ENCODE results near the gene SLC34A1.
"Not testable (repeated sequence)": the region's sequence is repeated elsewhere in the genome, so short reads cannot be mapped to it uniquely, and the experiment has no call there.

The SLC34A1 gene

DNA sequence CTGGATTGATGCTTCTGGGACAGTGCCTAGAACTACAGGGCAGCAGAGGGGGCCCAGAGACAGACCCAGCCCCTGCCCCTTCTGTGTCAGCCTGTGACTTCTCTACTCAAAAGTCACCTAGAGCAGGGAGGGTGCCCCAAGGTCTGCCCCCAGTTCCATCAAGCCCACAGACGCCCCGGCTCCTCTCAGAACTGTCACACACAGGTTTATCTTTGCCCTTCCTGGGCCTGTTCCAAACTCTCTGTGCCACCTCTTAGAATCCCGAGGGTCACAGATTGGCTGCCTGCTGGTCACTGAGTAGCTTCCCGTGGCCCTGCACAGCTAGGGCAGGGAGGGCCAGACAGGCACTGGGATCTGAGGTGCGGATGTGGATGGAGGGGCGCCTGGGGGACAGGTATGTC is 24.8 kb upstream of the SLC34A1 start:
- no peak for DNase-seq (ENCODE audit: insufficient read length, low spot score)
- FAIRE-seq = no peak
- no peak for TF ChIP-seq POLR2A (IDR thresholded peaks at IDR 0.05; ENCODE audit: low read depth, low read length)

DNA sequence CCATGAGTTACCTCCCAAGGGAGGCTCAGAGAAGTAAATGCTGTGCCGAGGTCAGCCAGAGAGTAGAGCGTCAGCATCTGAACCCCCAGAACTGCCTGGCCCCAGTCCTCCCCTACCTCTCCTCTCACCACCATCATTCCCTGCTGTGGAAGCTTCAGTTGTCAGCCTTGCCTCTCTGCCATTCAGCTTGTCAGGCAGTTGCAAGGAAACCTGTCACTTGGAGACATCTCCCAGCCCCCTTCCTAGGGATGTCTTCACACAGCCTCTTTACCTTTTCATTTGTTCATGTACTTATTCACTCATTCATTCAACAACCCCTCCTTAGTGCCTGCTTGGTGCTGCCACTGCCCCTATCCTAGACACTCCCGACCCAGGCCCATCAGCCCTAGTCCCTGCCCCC is 24.4 kb upstream of the SLC34A1 start:
- no peak for FAIRE-seq
- DNase-seq (ENCODE audit: insufficient read length, low spot score) = no peak
- no peak for TF ChIP-seq POLR2A (IDR thresholded peaks at IDR 0.05; ENCODE audit: low read depth, low read length)

- FAIRE-seq; DNase-seq (ENCODE audit: insufficient read length, low spot score): not testable (repeated sequence)
These were observed 23.5 kb upstream of the SLC34A1 start for GRCh38 chr5:177360740-177361139.

DNA sequence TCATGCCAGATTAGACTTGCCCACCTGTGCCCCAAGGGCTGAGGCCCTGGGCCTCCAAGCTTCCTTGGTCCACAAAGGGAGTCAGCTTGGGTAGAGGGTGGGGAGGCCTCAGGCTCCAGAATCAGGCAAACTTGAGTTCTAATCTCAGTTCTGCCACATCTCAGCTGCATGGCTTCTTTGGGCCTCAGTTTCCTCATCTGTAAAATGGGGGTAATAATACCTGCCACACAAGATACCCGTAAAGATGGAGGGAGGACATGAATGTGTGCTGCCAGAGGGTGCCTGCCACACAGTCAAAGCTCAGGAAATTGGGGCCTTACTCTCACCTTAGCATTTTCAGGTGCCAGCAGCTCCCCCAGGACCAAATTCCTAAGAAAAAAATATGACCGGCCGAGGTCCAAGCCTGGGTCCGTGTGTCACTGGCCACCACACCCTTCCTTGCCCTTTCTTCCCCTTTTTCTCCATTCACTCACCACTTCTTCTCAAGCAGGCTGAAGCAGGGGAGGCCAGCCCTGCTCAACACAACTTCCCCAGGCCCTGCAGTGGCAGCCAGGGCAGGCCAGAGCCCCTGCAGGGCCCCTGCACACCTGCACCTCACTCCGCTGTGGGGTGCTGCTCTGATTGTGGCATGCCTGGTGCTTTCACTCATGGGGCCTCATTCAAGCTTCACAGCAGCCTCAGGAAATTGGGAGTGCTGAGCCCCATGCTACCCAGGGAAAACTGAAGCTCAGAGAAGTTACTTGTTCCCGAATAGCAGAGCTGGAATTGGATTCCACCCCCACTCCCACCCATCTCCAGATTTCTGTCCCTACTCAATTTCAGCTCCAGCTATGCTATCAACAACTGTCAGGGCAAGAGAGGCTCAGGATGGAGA is 22.6 kb upstream of the SLC34A1 start:
- no peak for FAIRE-seq
- no peak for TF ChIP-seq POLR2A (IDR thresholded peaks at IDR 0.05; ENCODE audit: low read depth, low read length)
- DNase-seq (ENCODE audit: insufficient read length, low spot score) = no peak

- FAIRE-seq (no peak), DNase-seq (ENCODE audit: insufficient read length, low spot score) (no peak)
- no peak for TF ChIP-seq POLR2A (IDR thresholded peaks at IDR 0.05; ENCODE audit: low read depth, low read length)
These were observed 22.0 kb upstream of the SLC34A1 start for GRCh38 chr5:177362292-177362609.

DNA sequence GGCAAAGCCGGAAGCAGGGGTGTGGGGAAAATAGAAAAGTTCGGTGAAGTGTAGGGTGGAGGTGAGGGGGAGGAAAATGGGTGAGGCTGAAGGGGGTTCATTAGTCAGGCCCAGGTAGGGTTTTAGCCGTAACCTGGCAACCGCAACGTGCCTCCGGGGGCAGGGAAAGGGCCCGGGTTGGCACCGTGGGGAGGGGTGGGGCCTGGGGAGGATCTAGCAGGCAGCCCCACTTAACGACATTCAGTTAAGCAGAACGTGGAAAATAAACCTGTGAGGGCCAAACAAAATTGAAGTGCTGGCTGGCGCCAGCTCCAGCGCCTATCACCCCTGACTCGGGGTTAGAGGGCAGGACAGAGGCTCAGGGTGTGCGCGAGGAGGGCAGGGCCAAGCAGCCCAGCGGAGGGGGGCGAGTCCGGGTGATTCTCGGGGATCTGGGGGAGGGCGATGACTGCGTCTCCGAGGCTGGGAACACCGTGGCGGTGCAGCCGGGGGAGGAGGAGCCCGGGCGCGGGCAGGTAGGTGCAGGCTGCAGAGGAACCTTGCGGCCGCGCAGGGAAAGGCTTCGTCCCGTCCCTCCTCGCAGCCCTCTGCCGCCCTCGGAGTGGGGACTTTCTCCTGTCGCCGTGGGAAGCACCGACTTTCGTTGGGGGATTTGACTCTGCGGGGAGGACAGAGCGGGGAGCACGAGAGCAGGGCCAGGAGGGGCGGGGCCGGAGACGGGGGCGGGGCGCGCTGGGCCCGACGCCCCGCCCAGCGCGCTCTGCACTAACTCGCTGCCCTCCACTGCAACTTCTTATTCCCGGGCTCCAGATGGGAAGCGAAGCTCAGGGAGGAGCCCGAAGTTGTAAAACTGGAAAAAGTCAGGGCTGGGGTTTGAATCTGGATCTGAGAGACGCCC is 21.4 kb upstream of the SLC34A1 start:
- FAIRE-seq (no peak), DNase-seq (ENCODE audit: insufficient read length, low spot score) (no peak)
- TF ChIP-seq POLR2A (IDR thresholded peaks at IDR 0.05; ENCODE audit: low read depth, low read length) = no peak

GRCh38 chr5:177363565-177363964 is 20.7 kb upstream of the SLC34A1 start:
- TF ChIP-seq POLR2A (IDR thresholded peaks at IDR 0.05; ENCODE audit: low read depth, low read length) = no peak
- no peak for FAIRE-seq
- no peak for DNase-seq (ENCODE audit: insufficient read length, low spot score)

DNA sequence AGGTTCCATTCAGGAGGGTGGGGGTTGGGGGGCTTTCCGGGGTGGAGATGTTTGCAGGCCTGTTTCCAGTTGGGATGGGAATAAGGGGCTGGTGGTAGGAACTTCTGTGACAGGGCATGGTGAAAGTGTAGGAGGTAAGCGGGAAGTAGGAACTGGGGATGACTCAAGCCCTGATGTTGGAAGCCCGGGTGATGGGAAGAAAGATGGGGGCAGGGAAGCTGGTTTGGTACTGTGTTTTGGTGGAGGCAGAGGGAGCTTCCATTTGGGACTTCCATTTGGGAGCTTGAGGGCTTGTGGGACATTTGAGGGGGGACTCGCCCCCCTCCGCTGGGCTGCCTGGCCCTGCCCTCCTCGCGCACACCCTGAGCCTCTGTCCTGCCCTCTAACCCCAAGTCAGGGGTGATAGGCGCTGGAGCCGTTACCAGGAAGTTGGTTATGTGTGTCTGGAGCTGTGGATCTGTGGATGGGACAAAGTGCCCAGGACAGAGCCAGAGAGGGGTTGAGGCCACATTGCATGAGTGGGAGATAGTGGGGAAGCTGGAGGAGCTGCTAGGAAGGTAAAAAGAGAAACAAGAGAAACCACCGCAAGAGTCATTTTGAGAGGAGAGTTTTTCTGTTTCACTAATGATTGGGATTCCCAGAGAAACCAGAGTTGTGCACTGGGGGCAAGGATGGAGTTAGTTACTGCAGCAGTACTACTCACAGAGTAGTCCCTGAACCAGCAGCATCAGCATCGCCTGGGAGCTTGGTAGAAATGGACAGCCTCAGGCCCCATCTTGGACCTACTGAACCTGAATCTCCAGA is 19.9 kb upstream of the SLC34A1 start:
- DNase-seq (ENCODE audit: insufficient read length, low spot score) (no peak), FAIRE-seq (no peak)
- TF ChIP-seq POLR2A (IDR thresholded peaks at IDR 0.05; ENCODE audit: low read depth, low read length) = no peak

GRCh38 chr5:177365845-177366527 is 18.2 kb upstream of the SLC34A1 start:
- DNase-seq (ENCODE audit: insufficient read length, low spot score) (no peak), FAIRE-seq (no peak)
- no peak for TF ChIP-seq POLR2A (IDR thresholded peaks at IDR 0.05; ENCODE audit: low read depth, low read length)

- DNase-seq (ENCODE audit: insufficient read length, low spot score) (no peak), FAIRE-seq (no peak)
- TF ChIP-seq POLR2A (IDR thresholded peaks at IDR 0.05; ENCODE audit: low read depth, low read length) = no peak
These were observed 17.5 kb upstream of the SLC34A1 start for GRCh38 chr5:177366528-177367322.

DNA sequence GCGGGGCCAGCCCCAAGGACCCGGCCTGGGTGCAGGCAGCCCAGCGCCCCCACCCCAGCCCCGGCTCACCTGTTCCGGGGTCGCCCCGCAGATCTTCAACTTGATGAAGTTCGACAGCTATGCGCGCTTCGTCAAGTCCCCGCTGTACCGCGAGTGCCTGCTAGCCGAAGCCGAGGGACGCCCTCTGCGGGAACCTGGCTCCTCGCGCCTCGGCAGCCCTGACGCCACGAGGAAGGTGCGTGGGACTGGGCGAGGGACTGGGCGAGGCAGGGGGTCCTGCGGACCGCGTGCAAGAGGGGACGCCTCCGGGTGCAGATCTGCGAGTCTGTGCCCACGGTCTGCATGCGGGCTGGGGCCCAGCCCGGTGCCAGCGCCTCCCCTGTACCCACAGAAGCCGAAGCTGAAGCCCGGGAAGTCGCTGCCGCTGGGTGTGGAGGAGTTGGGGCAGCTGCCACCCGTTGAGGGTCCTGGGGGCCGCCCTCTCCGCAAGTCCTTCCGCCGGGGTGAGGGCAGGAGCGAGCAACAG is 16.8 kb upstream of the SLC34A1 start:
- TF ChIP-seq POLR2A (IDR thresholded peaks at IDR 0.05; ENCODE audit: low read depth, low read length) = no peak
- DNase-seq (ENCODE audit: insufficient read length, low spot score) (no peak), FAIRE-seq (no peak)

DNA sequence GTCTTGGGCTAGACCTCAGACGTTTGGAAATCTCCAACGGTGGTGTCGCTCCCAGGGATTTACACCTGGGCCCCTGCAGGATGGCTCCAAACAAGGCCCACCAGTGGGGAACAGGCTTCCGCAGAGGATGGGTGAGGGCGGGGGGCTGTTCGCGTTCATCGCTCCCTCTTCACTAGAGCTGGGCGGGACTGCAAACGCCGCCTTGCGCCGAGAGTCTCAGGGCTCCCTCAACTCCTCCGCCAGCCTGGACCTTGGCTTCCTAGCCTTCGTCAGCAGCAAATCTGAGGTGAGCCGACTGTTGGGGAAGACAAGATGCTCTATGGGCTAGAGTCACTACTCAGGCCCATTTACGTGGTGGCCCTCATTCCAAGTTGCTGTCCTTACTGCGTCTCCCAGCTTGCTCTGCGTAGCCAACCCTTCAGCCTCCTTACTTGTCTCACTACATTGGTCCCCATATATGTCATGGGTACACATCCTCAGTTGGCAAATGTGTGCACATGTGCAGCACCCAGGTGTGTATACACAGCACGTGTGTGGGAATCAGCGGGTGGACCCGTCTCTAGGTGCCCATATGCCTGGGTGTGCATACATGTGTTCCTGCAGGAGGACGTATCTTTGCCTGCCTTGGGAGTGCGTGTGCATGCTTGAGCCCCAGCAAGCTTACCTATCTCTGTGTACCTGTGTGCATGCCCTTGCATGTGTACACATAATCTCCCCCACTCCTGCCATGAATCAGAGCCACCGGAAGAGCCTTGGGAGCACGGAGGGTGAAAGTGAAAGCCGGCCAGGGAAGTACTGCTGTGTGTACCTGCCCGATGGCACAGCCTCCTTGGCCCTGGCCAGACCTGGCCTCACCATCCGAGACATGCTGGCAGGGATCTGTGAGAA is 16.0 kb upstream of the SLC34A1 start:
- DNase-seq (ENCODE audit: insufficient read length, low spot score) (no peak), FAIRE-seq (no peak)
- TF ChIP-seq POLR2A (IDR thresholded peaks at IDR 0.05; ENCODE audit: low read depth, low read length) = no peak
